NCI-H2107 treated with DMSO at 0.1 percent for 48 hours (cell line): ENCODE data around the gene MUC15.
"Not testable (repeated sequence)": the region's sequence is repeated elsewhere in the genome, so short reads cannot be mapped to it uniquely, and the experiment has no call there.

ENCODE experiments used
- DNase-seq: peaks from one replicate; lab custom pipeline; 2025; ENCODE audit not compliant: unreplicated experiment; lab: John Stamatoyannopoulos, UW

Gene MUC15, protein sequence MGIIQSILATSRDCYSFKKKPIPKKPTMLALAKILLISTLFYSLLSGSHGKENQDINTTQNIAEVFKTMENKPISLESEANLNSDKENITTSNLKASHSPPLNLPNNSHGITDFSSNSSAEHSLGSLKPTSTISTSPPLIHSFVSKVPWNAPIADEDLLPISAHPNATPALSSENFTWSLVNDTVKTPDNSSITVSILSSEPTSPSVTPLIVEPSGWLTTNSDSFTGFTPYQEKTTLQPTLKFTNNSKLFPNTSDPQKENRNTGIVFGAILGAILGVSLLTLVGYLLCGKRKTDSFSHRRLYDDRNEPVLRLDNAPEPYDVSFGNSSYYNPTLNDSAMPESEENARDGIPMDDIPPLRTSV

GRCh38 chr11:26571861-26572654 is at the start of gene MUC15:
Gene MUC15 (minus strand): TSS chr11:26572263. CDS start chr11:26567094, 5,169 bp downstream.
- DNase-seq, result no peak

DNA sequence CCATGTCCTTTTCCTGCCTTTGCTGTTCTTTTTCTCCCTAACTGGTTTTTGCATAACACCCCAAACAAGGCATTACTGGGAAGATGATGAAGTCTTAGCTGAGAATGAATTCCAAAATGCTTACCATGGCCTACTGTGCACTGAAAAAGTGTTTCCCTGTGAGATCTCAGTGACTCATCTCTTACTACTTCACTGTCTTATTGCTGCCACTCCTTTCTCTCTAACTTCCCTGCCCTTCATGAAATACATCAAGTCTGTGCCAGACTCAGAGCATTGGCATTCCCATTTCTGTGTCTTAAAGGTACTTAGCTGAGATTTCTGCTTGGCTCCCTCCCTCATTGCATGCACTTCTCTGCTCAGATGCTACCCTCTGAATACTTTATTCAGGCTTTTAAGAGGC is 49.1 kb upstream of the MUC15 start:
- no peak for DNase-seq

DNA sequence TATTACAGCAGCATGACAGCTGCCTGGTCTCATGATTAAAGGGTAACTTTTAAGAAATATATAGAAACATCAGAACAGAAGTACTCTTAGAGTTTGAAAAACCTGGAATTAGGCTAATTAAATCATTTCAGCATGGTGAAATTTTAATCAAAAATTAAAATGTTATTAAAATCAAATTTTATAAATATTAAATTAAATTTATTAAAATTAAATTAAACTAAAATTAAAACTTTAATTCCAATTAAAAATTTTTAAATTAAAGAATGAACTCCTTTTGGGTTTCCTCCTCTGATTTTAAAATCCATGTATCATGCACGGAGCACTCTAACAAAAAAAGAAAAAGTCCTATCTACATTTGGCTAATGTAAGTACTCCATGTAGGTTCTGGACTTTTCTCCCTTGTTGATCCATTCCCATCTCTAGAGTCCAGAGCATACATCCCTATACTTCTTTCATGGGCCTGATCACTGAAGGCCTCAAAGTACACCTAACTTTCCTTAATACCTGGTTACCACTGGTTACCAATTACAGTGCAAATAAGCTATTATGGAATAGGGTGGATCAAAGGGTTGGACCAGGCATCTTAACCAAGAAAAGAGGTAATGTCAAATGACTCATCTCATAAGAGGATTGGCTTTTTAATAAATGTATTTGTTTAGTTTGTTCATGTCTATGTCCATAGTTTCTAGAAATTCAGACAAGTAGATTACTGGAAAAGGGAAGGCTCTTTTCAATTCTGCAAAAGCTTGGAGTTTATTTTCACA is 48.4 kb upstream of the MUC15 start:
- DNase-seq, result no peak

DNA sequence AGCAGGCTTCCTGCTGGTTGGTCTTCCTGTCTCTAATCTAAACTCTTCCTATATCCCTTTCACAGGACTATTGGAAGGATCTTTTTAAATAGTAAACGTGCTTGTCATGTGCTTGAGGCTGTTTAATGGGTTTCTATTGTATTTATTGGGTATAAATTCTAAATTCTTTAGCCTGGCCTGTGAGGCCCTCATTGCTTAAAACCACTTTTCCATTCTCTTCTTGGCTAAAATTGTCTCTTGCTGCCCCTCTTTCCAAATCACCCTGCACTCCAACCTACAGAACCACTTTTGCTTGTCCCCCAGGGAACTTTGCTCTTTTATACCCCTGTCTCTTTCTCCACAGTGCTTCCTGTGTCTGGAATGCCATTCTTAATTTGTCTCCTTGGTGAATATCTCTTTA is 46.4 kb upstream of the MUC15 start:
- no peak for DNase-seq

DNA sequence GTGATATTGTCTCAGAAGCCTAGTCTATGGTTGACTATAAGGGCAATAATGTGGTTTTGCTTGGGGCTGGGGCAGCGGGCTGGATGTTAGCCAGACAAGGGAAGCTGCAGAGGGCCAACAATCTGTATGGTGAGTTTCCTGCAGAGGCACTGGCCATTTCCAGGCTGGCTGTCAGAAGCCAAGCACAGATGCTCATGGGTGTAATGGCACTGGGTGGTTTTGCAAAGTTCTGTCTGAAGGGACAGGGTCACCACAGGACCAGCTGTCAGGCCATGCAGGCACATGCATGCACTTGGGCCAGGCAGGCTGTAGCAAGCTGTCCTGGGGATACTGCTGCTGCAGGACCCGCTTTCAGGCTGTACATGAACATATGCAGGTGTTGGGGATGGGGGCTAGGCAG is 41.7 kb upstream of the MUC15 start:
- no peak for DNase-seq

DNA sequence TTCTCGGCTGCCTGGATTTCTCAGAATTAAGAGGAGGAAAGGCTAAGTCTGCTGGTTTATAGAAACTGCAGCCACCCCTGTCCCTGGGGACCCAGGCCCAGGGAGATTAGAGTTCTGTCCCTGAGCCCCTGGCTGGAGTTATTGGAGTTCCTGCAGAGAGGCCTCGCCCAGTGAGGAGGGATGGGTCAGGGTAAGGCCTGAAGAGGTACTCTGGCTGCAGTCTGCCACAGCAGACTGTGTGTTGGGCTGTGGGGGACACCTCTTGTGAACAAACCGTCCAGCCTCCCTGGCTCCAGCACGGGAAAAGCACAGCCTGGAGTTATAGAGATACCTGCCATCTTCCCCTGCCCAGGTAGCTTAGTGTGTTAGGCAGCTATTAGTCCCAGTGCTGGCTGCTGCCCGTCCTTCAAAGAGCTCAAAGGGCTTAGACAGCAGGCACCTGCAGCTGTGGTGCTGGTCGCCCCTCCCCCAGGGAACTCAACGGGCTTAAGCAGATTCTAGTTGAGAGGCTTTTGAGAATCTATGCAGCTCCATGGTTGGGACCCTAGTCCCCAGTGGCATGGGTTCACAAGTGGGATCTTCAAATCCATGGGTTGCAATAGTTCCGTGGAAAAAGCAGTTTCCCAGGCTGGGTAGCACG is 36.6 kb upstream of the MUC15 start:
- no peak for DNase-seq

- no peak for DNase-seq
These were observed 35.9 kb upstream of the MUC15 start for GRCh38 chr11:26607725-26608506.

DNA sequence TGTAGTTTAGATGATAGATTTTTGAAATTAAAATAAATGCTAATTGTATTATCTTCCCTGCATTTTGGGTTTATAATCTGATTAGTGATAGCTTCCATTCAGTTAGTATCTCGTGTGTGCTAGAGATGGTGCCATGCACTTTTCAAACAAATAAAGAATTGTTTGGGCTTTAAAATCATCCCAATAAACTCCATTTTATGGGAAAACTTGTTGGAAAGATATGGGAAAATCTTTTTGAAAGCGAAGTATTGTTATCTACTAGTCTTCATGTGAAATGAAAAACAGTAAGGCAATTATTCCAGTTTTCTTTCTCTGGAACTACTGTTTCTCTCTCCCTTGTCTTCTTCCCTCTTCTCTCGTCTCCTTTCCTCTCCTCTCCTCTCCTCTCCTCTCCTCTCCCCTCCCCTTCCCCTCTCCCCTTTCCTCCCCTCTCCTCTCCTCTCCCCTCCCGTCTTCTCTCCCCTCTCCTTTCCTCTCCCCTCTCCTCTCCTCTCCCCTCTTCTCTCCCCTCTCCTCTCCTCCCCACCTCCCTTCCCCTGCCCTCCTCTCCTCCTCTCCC is 27.9 kb upstream of the MUC15 start:
- no peak for DNase-seq

DNA sequence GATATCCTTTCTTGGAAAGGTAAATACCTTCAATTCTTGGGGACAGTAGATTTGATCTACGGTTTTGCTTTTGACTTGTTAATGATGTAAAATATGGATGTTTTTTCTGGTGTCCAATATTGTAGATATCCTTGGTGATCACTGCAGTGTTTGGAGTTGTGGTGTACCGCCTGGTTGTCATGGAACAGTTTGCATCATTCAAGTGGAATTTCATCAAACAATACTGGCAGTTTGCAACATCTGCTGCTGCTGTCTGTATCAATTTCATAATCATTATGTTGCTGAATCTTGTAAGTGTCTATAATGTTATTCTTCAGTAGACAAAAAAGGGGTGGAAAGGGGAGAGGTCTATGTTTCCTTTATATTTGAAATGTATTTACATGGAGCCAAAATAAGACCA is 27.4 kb upstream of the MUC15 start:
- no peak for DNase-seq

DNA sequence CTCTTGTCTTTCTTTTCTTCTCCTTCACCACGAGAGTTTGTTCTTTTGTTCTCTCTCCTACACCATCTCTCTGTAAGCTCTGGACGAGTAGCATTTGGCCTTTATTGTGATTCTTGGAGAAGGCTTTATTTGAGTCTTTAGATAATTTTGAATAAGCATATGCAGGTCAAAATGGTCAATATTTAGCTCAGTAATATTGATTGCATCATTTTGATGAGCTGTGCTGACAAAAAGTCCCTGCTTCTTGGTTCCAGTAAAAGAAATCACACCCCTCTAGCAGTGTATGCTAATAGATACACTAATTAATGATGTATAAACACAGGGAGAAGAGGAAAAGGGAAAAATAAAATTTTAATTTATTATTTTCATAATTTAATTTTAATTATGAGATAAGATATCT is 25.8 kb upstream of the MUC15 start:
- no peak for DNase-seq

DNA sequence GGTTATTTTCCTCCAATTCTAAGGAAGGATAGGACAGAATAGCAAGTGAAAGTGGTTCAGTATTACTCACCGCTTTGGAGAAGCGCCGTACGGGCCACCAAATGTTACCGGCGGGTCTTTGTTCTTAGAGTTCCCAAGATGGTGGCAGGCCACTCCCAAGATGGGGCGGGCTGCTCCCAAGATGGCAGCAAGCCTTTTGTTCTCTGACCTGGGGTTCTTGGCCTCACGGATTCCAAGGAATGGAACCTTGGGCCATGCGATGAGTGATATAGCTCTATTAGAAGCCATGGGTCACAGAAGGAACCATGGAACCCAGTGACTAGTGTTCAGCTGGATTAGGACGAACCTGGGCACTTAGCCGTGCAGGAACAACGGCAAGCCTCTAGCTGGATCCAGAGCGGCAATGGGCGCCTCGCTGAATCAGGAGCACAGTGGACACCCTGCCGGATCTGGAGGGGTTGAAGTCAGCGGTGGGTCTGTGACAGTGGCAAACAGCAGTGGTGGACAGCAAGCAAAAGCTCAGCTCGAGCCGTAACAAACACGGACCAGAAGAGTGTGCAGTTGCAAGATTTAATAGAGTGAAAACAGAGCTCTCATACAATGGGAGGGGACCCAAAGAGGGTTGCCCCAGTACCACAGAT is 25.1 kb upstream of the MUC15 start:
- not testable (repeated sequence) for DNase-seq

DNA sequence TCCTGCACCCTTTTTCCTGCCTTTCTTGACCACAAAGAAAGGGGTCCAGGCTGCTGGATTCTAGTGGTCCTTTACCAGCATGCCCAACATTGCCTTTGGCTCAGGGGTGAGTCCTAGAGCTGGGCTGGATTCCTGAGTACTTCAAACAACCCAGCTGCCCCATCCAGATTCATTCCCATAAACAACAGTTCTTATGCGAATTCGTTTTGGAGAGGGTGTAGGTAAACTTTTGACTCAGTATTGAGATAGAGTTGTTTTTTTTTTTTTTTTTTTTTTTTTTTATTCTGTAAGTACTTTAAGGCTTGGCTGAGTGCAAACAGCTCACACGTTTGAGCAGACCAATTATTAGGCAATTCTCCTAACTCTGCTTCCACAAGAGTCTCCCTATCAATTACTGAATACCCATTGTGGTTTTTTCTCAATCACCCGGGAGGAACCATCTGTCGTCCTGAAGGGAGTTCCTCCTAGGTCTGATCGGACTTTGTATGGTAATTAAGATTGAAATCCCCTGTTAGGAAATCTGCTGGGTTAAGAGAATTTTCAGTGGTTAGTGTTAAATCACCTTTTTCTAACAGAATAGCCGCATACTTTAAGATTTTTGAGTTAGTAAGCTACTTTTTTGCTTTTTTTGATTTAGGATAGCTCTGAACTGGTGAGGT is 23.3 kb upstream of the MUC15 start:
- not testable (repeated sequence) for DNase-seq

GRCh38 chr11:26593691-26594090 is 21.6 kb upstream of the MUC15 start:
- no peak for DNase-seq

- DNase-seq, result no peak
These were observed 15.0 kb upstream of the MUC15 start for GRCh38 chr11:26587073-26587472.

- no peak for DNase-seq
These were observed 12.8 kb upstream of the MUC15 start for GRCh38 chr11:26584818-26585217.

DNA sequence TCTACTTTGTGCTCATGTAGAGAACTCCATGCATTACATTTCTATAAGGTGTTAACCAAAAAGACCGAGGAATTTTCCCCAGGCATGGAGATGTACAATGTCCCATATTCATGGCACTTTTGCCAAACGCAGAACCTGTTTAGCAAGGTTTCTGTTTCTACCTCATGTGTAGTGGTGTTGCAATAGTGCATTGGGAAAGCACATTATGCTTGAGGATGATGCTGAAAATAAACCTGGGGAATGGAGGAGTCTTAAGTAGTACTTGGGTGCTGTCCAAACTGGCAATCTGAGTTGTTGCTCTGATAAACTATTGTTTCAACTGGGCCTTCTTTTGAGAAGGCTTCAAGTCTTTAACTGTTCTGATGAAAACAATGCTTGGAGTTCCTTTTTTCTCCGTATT is 11.5 kb upstream of the MUC15 start:
- no peak for DNase-seq

DNA sequence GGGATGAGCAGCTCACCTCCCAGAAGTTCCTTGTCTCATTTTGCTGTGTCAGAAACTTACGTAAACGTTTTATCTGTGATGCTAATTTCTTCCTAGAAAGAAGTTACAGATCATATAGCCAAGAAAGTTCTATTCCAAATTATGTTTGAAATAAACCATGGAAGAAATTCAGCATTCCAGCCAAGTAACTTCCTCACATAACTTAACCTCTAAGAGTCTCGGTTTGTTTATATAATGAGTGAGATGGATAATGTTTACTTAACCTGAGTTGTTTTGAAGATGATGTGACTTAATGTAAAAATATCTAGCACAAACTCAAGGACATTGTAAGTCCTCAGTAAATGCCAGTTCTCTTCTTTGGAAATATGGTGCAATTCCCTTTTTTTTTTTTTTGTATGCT is 8.9 kb upstream of the MUC15 start:
- DNase-seq, result no peak

DNA sequence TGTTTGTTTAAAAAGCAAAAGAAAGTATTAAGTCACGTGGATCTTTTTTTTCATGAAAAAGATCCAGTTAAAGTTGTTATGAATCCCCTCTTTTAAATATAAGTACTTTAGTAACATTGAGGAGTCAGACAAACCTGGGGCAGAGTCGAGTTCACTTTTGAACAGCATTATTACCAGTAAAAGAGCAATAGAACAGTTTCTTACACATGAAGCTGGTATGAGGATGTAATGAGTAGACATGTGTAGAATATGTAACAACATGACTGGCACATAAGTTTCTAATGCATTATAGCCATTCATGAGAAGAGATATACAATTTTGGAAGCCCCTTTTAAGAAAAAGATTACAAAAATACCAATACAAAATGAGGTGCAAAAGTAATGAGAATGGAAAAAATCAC is 7.6 kb upstream of the MUC15 start:
- DNase-seq, result no peak

DNA sequence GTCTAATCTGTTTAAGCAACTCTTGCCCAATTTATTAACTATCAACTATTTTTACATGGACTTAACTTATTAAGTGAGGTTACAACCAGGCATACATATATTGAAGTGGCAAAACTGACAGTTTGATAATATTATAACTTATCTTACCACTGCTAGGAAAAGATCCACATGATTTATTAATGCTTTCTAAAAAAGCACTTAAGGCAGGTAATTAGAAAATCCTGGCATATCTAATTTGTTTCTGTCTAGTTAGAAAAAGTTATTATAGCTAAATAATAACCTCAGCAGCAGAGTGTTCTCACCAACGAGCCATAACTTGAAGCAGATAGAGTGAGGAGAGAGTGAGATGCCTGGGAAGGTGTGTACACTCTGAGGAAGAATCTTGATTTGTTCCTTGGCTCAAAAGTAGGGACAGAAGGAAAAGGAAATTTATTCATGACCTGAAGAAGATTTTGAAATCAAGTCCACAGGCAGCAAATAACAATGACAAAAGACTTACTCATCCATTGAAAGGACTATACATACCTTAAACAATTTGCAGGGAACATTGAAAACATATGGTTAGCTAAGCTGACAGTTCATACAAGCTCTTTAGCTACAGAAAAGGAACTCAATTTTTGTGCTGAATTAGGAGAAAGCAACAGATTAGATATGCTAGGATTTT is 7.1 kb upstream of the MUC15 start:
- no peak for DNase-seq
